ENCODE data around the gene TMEM259.

The TMEM259 gene

DNA sequence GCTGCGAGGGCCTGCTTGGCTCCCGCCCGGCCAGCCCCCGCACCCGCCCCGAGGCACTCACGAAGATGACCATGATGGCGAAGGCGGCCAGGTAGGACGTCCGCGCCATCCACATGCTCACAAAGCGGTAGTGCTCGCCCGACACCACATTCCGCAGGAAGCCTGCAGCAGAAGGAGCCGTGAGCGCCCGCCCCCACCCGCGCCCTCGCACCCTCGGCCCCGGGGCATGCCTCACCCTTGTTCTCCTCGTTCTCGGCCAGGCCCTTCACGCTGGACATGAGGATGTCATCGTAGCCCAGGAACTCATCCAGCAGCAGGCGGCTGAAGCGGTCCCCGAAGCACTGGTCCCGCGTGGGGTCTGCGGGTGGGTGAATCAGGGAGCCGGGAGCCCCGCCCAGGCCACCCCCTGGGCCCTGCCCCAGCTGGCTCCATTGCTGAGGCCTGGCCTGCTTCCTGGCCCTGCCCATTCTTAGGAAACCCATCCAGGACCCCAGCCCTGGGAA, 9.0 kb downstream of the TMEM259 start:
- no peak overlapping the region for H3K4me3 ChIP-seq (ENCODE audit: control insufficient read depth, low read depth, low read length)
- no peak for DNase-seq (ENCODE audit: low read depth)
- TF ChIP-seq, protein P1, sequence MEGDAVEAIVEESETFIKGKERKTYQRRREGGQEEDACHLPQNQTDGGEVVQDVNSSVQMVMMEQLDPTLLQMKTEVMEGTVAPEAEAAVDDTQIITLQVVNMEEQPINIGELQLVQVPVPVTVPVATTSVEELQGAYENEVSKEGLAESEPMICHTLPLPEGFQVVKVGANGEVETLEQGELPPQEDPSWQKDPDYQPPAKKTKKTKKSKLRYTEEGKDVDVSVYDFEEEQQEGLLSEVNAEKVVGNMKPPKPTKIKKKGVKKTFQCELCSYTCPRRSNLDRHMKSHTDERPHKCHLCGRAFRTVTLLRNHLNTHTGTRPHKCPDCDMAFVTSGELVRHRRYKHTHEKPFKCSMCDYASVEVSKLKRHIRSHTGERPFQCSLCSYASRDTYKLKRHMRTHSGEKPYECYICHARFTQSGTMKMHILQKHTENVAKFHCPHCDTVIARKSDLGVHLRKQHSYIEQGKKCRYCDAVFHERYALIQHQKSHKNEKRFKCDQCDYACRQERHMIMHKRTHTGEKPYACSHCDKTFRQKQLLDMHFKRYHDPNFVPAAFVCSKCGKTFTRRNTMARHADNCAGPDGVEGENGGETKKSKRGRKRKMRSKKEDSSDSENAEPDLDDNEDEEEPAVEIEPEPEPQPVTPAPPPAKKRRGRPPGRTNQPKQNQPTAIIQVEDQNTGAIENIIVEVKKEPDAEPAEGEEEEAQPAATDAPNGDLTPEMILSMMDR (conservative IDR thresholded peaks at IDR 0.05; ENCODE audit: control insufficient read depth, insufficient read depth, low read depth, low read length), result no peak

DNA sequence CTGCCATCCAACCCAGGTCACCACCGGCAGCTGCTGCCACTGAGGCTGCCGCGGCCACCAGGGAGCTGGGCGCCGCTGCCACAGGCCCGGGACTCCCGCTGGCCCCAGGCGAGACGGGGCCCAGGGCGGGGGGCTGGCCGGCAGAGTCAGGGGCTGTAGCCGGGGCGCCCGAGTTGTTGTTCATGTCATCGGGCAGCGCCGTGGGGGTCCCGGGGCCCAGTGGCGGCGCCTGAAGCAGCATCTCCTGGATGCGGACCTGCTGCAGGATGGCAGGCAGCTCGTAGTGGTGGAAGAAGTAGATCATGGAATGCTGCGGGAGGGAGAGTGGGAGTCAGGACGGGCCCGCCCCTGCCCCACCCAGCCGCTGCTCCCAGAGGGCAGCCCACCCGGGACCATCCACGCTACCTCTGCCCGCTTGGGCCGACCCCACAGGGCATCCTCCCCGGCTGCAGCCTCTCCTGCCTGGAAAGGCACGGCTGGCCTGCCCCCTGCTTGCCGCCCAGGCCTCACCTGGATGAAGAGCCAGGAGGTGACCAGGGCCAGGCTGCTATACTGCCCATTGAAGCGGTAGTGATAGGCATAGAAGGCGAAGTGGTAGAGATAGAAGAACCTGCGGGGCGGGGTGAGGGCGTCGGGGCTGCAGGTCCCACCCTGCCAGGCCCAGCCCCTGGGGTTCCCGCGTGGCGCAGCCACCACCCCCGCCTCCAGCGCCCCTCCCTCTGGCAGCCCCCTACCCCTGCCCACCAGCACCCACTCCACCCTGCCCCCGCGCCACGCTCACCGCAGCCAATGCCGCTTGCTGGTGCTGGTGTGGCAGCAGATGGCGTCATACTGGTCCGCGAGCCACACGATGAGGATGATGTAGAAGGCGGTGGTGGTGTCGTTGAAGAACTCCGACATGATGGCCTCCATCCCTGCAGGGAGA, 10.1 kb downstream of the TMEM259 start:
- TF ChIP-seq, protein P1 (conservative IDR thresholded peaks at IDR 0.05; ENCODE audit: control insufficient read depth, insufficient read depth, low read depth, low read length), result no peak
- DNase-seq (ENCODE audit: low read depth), result no peak
- H3K4me3 ChIP-seq (ENCODE audit: control insufficient read depth, low read depth, low read length), result no peak overlapping the region

DNA sequence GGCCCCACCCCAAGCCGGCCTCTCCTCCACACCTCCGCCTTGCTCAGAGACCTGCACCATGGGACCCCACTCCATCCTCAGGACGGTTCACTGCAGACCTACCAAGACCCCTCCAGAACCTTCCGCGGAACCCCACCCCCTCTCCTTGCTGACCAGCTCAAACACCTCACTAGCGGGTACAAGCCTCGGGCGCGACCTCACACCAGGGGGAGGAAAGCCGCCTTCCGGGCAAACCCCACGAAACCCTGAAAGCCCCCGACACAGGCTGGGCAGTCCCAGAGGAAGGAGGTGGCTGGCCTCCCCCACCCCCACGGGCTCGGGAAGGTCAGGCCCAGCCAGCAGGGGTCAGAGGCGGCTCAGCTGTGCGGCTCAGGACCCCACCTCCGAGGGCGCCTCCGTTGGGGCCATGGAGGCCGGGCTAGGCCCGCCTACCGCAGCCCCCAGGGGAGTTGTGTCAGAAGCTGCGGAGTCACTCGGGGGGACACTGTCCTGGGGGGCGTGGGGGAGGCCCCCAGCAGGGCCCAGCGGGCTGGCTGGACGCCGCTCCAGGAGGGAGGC, 10.9 kb downstream of the TMEM259 start:
- DNase-seq (ENCODE audit: low read depth), result no peak
- TF ChIP-seq, protein P1 (conservative IDR thresholded peaks at IDR 0.05; ENCODE audit: control insufficient read depth, insufficient read depth, low read depth, low read length), result no peak
- H3K4me3 ChIP-seq (ENCODE audit: control insufficient read depth, low read depth, low read length), result no peak overlapping the region

DNA sequence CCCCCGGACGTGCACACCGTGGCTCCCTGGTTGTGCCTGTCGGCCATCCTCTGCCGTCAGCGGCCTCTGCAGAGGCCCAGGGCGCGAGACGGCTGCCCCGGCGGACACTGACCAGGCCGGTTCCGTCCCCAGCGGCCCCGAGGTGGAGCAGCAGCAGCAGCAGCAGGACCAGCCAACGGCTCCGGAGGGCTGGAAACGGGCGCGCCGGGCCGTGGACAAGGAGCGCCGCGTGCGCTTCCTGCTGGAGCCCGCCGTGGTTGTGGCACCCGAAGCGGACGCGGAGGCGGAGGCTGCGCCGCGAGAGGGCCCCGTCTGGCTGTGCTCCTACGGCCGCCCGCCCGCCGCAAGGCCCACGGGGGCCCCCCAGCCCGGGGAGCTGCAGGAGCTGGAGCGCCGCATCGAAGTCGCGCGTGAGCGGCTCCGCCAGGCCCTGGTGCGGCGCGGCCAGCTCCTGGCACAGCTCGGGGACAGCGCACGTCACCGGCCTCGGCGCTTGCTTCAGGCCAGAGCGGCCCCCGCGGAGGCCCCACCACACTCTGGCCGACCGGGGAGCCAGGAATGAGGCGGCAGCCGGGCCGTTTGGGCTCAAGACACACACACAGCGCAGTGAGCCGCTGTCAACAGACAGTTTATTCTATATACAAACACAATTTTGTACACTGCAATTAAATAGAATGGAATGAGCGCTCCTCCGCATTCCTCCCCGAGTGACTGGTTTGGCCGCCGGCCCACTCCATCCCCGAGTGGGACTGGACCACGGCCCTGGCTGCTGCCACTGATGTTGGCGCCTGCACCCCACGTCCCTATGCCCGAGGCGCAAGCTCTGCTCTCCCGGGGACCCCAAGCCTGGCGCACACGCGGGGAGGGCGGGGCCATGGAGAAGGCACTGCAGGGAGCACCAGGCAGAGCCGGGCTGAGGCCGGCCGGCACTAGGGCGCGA, 11.6 kb downstream of the TMEM259 start:
- TF ChIP-seq, protein P1 (conservative IDR thresholded peaks at IDR 0.05; ENCODE audit: control insufficient read depth, insufficient read depth, low read depth, low read length), result no peak
- DNase-seq (ENCODE audit: low read depth), result no peak
- no peak overlapping the region for H3K4me3 ChIP-seq (ENCODE audit: control insufficient read depth, low read depth, low read length)

DNA sequence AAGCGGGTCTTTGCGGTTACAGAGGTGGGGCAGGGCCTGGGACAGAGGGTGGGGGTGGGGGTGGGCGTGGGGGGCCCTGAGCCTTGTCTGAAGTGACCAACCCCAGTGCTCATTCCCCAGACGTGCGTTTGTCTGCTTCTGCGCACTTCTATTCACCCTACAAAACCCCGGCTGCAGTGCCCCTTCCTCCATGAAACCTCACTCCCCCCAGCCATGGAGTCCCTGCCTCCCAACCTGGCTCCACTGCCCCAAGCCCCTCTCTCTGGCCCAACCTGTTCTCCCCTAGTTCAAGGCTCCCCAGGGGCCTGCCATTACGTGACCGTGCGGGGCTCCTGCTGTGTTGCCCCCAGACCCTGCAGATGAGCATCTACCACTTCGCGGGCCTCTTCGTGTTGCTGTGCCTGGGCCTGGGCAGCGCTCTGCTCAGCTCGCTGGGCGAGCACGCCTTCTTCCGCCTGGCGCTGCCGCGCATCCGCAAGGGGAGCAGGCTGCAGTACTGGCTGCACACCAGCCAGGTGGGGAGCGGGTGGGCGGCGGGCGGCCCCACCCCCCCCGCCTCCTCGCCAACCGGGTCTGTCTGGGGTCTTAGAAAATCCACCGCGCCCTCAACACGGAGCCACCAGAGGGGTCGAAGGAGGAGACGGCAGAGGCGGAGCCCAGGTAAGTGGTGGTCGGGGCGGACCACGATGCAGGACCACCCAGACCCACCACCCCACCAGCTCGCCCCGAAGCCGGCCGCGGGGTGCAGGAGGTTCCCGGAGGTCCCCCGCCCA, 12.5 kb downstream of the TMEM259 start:
- TF ChIP-seq, protein P1 (conservative IDR thresholded peaks at IDR 0.05; ENCODE audit: control insufficient read depth, insufficient read depth, low read depth, low read length), result no peak
- H3K4me3 ChIP-seq (ENCODE audit: control insufficient read depth, low read depth, low read length), result no peak overlapping the region
- no peak for DNase-seq (ENCODE audit: low read depth)

All from fibroblast of mammary gland (primary cell).